HepG2 (cell line): Measurements from ENCODE around the gene CNNM4. TPM values are rescaled to one million over a fixed set of nuclear protein-coding genes. Genes with fewer than 3 reads are reported as not detected.
A peak's percentile ranks its signal among the peaks of the same experiment; 100 is the strongest.

Experiments
- BCL3 ChIP-seq: sonication (generic); formaldehyde crosslinking; IDR thresholded peaks from 2 replicates; pipeline ENCODE4 v1.5.1; 2020; ENCODE audit warnings: mild to moderate bottlenecking, missing genetic modification reagents, moderate library complexity
- CREB1 ChIP-seq, 2 experiments: fragments of 450-650 bp in 1 of 2; IDR thresholded peaks; 2 replicates each; pipeline ENCODE4 v1.6.1; 2016 to 2017; ENCODE audit warnings: control low read depth in 1 of 2, mild to moderate bottlenecking in 1 of 2, missing compliant biosample characterization in 1 of 2, missing genetic modification characterization in 1 of 2
- CSRNP2 ChIP-seq: sonication (generic); formaldehyde crosslinking; conservative IDR thresholded peaks from 2 replicates; pipeline ENCODE4 v1.8.0; 2022; ENCODE audit warnings: low read depth, missing genetic modification reagents
- ESRRA ChIP-seq: sonication (generic); formaldehyde crosslinking; IDR thresholded peaks from 2 replicates; pipeline ENCODE4 v1.5.1; 2020; ENCODE audit warnings: mild to moderate bottlenecking, low read depth, missing genetic modification reagents
- MIXL1 ChIP-seq: IDR thresholded peaks from 2 replicates; pipeline ENCODE4 v1.6.1; 2016
- MTA3 ChIP-seq: sonication (generic); formaldehyde crosslinking; IDR thresholded peaks from 2 replicates; pipeline ENCODE4 v1.4.0; 2020; ENCODE audit warnings: missing genetic modification reagents
- NFE2L1 ChIP-seq: sonication (generic); formaldehyde crosslinking; IDR thresholded peaks from 2 replicates; pipeline ENCODE4 v1.4.0; 2020; ENCODE audit warnings: missing genetic modification reagents, mild to moderate bottlenecking, borderline replicate concordance
- RFX5 ChIP-seq: IDR thresholded peaks from 2 replicates; pipeline ENCODE4 v1.6.1; 2011; ENCODE audit warnings: low read depth, low read length, improper control_type of control experiment
- SMARCE1 ChIP-seq: fragments of 450-650 bp; IDR thresholded peaks from 2 replicates; pipeline ENCODE4 v1.6.1; 2017; ENCODE audit warnings: borderline replicate concordance
- SP1 ChIP-seq, 2 experiments: fragments of 450-650 bp in 1 of 2; sonication (generic) in 1 of 2; formaldehyde crosslinking in 1 of 2; IDR thresholded peaks; 2 replicates each; pipeline versions ENCODE4 v1.4.0 to v1.6.1; 2016 to 2020; ENCODE audit warnings: missing genetic modification reagents in 1 of 2
- ZNF251 ChIP-seq: sonication (generic); formaldehyde crosslinking; IDR thresholded peaks from 2 replicates; pipeline ENCODE4 v1.9.0; 2021; ENCODE audit warnings: mild to moderate bottlenecking, missing genetic modification reagents
- ZNF34 ChIP-seq: sonication (generic); formaldehyde crosslinking; IDR thresholded peaks from 2 replicates; pipeline ENCODE4 v1.4.0; 2020; ENCODE audit warnings: mild to moderate bottlenecking, missing genetic modification reagents, borderline replicate concordance
- ZNF562 ChIP-seq: sonication (generic); formaldehyde crosslinking; IDR thresholded peaks from 2 replicates; pipeline ENCODE4 v1.8.0; 2022; ENCODE audit warnings: missing genetic modification reagents, borderline replicate concordance
- ZNF574 ChIP-seq: sonication (generic); formaldehyde crosslinking; IDR thresholded peaks from 2 replicates; pipeline ENCODE4 v1.4.0; 2020; ENCODE audit warnings: missing genetic modification reagents
- polyA plus RNA-seq, 8 experiments: library from polyadenylated mRNA; depleted of rRNA in 3 of 8; stranded (reverse) in 7 of 8; unstranded in 1 of 8; fragments of >200 nt; fragmentation: Illumina TruSeq in 4 of 8; extraction: Trizol in 4 of 8; gene quantifications; 2 replicates each; pipeline versions ENCODE4 v1.2.1 to v1.2.3, GENCODE V29; 2011 to 2016; ENCODE audit warnings: low read depth in 4 of 8, missing spikeins in 1 of 8, mixed read lengths in 1 of 8; ENCODE audit not compliant: insufficient read depth in 1 of 8
- total RNA-seq, 5 experiments: library from RNA; depleted of rRNA; stranded (reverse); fragments of >200 nt; fragmentation: Illumina TruSeq; extraction: Trizol; gene quantifications; 2 replicates each; pipeline ENCODE4 v1.2.3, GENCODE V29; 2016; ENCODE audit warnings: low read depth in 1 of 5
- TF ChIP-seq, protein P1 (sequence below): sonication (generic); formaldehyde crosslinking; IDR thresholded peaks from 2 replicates; pipeline ENCODE4 v1.4.0; 2020; ENCODE audit warnings: missing genetic modification reagents
- TF ChIP-seq, protein P2 (sequence below): sonication (generic); formaldehyde crosslinking; IDR thresholded peaks from 2 replicates; pipeline ENCODE4 v1.4.0; 2020; ENCODE audit warnings: mild to moderate bottlenecking, missing genetic modification reagents, borderline replicate concordance

CNNM4 gene
- total and polyA plus RNA-seq, 2 of the 13 experiments (the other 11 are each of a cell fraction or from before 2014, with no cell fraction given): 5.9 to 8.4 TPM

GRCh38 chr2:96801005-96801785 lies 40.5 kb downstream of the CNNM4 start (continued):
- TF ChIP-seq NFE2L1 (CRISPR knock-in tag) (no peak), SMARCE1 (no peak), ZNF34 (CRISPR knock-in tag) (no peak), ESRRA (CRISPR knock-in tag) (no peak), MIXL1 (CRISPR knock-in tag) (no peak), ZNF251 (0 out of 2 replicates have a peak, but pooled peaks have one; percentile 24), CSRNP2 (CRISPR knock-in tag) (no peak), CREB1 (IDR thresholded peaks at IDR 0.05) (no peak), CREB1 (CRISPR knock-in tag; IDR thresholded peaks at IDR 0.05) (no peak), ZNF562 (no peak), RFX5 (no peak), ZNF574 (CRISPR knock-in tag) (no peak), BCL3 (CRISPR knock-in tag) (no peak), MTA3 (no peak), SP1 (IDR thresholded peaks at IDR 0.05) (no peak), SP1 (CRISPR knock-in tag; IDR thresholded peaks at IDR 0.05) (no peak; the same call in 1 of the 2 replicates)
- TF ChIP-seq, protein P1, sequence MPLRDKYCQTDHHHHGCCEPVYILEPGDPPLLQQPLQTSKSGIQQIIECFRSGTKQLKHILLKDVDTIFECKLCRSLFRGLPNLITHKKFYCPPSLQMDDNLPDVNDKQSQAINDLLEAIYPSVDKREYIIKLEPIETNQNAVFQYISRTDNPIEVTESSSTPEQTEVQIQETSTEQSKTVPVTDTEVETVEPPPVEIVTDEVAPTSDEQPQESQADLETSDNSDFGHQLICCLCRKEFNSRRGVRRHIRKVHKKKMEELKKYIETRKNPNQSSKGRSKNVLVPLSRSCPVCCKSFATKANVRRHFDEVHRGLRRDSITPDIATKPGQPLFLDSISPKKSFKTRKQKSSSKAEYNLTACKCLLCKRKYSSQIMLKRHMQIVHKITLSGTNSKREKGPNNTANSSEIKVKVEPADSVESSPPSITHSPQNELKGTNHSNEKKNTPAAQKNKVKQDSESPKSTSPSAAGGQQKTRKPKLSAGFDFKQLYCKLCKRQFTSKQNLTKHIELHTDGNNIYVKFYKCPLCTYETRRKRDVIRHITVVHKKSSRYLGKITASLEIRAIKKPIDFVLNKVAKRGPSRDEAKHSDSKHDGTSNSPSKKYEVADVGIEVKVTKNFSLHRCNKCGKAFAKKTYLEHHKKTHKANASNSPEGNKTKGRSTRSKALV (CRISPR knock-in tag): no peak
- TF ChIP-seq, protein P2, sequence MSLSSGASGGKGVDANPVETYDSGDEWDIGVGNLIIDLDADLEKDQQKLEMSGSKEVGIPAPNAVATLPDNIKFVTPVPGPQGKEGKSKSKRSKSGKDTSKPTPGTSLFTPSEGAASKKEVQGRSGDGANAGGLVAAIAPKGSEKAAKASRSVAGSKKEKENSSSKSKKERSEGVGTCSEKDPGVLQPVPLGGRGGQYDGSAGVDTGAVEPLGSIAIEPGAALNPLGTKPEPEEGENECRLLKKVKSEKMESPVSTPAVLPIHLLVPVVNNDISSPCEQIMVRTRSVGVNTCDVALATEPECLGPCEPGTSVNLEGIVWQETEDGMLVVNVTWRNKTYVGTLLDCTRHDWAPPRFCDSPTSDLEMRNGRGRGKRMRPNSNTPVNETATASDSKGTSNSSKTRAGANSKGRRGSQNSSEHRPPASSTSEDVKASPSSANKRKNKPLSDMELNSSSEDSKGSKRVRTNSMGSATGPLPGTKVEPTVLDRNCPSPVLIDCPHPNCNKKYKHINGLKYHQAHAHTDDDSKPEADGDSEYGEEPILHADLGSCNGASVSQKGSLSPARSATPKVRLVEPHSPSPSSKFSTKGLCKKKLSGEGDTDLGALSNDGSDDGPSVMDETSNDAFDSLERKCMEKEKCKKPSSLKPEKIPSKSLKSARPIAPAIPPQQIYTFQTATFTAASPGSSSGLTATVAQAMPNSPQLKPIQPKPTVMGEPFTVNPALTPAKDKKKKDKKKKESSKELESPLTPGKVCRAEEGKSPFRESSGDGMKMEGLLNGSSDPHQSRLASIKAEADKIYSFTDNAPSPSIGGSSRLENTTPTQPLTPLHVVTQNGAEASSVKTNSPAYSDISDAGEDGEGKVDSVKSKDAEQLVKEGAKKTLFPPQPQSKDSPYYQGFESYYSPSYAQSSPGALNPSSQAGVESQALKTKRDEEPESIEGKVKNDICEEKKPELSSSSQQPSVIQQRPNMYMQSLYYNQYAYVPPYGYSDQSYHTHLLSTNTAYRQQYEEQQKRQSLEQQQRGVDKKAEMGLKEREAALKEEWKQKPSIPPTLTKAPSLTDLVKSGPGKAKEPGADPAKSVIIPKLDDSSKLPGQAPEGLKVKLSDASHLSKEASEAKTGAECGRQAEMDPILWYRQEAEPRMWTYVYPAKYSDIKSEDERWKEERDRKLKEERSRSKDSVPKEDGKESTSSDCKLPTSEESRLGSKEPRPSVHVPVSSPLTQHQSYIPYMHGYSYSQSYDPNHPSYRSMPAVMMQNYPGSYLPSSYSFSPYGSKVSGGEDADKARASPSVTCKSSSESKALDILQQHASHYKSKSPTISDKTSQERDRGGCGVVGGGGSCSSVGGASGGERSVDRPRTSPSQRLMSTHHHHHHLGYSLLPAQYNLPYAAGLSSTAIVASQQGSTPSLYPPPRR (CRISPR knock-in tag): 0 out of 2 replicates have a peak, but pooled peaks have one; percentile 28
